ENCODE measurements around the gene BCAT1. TPM values are rescaled to one million over a fixed set of nuclear protein-coding genes. Genes with fewer than 3 reads are reported as not detected.

BCAT1 gene
- total RNA-seq, 1 experiment from 2014 or later: 0.74 TPM

GRCh38 chr12:24838531-24838950 is 110.4 kb downstream of the BCAT1 start:
- intact Hi-C loops (cut with micrococcal nuclease): no loop called here
- no peaks in the 10 kb centered on the region for H3K36me3 ChIP-seq (ENCODE audit: control insufficient read depth in 1 of 2, insufficient read depth in 2 of 2, low read length in 2 of 2)
- H3K79me2 ChIP-seq (ENCODE audit: insufficient read depth, low read length): no peaks in the 10 kb centered on the region
- H3K27ac ChIP-seq (ENCODE audit: low read depth, low read length): no peak overlapping the region
- ChIA-PET RAD21 (ENCODE audit: low non-redundant PET in 1 of 2, low total read pairs in 2 of 2, uncharacterized antibody in 2 of 2, unreplicated experiment in 2 of 2) (no interaction called here), POLR2A (no interaction called here), CTCF (no interaction called here)
- no peaks in the 10 kb centered on the region for H3K27me3 ChIP-seq (ENCODE audit: insufficient read depth, low read length)
- no peaks in the 10 kb centered on the region for H3K4me1 ChIP-seq (ENCODE audit: control insufficient read depth in 1 of 2, insufficient read depth in 2 of 2, low read length in 2 of 2)
- DNase-seq (ENCODE audit: low read depth, low spot score): no peak
- no peaks in the 10 kb centered on the region for H3K9me3 ChIP-seq (ENCODE audit: control insufficient read depth in 1 of 2, insufficient read depth in 1 of 2, low read depth in 1 of 2, low read length in 2 of 2)
- H3K4me2 ChIP-seq (ENCODE audit: low read length): no peak overlapping the region
- ATAC-seq: no peak
- no peaks in the 10 kb centered on the region for H4K20me1 ChIP-seq (ENCODE audit: insufficient read depth)
- BruUV-seq (replicated peaks): no TSS peak
- no peak overlapping the region for H3K9ac ChIP-seq (ENCODE audit: low read length)
- no peaks in the 10 kb centered on the region for H3K9me2 ChIP-seq (ENCODE audit: insufficient read depth)
- H3K4me3 ChIP-seq (replicated peaks in 1 of 2; ENCODE audit: low read depth in 1 of 2, low read length in 2 of 2): no peak overlapping the region
- no peak overlapping the region for H2AFZ ChIP-seq (ENCODE audit: low read depth, low read length, poor library complexity, severe bottlenecking)
- TF ChIP-seq ZNF274 (IDR thresholded peaks at IDR 0.05; ENCODE audit: low read depth, low read length) (no peak), RAD21 (IDR thresholded peaks at IDR 0.05; ENCODE audit: low read depth) (no peak), EZH2phosphoT487 (IDR thresholded peaks at IDR 0.05; ENCODE audit: borderline replicate concordance) (no peak), ZBTB33 (IDR thresholded peaks at IDR 0.05; ENCODE audit: extremely low read depth, insufficient replicate concordance, low read length) (no peak), YY1 (IDR thresholded peaks at IDR 0.05; ENCODE audit: extremely low read depth, insufficient replicate concordance, low read depth, low read length) (no peak), ZFX (IDR thresholded peaks at IDR 0.05) (no peak), POLR2A (IDR thresholded peaks at IDR 0.05; ENCODE audit: borderline replicate concordance, extremely low read depth, insufficient read depth, insufficient read length) (no peak), JUND (IDR thresholded peaks at IDR 0.05) (no peak), TCF7L2 (IDR thresholded peaks at IDR 0.05; ENCODE audit: borderline replicate concordance, extremely low read depth, insufficient read depth, insufficient read length) (no peak), CBX3 (IDR thresholded peaks at IDR 0.05; ENCODE audit: low read depth) (no peak), CEBPB (IDR thresholded peaks at IDR 0.05; ENCODE audit: low read depth) (no peak), POLR2AphosphoS5 (IDR thresholded peaks at IDR 0.05; ENCODE audit: low read depth, low read length) (no peak), REST (IDR thresholded peaks at IDR 0.05; ENCODE audit: low read depth) (no peak), EGR1 (IDR thresholded peaks at IDR 0.05; ENCODE audit: low read depth) (no peak), SRF (IDR thresholded peaks at IDR 0.05; ENCODE audit: low read depth) (no peak), EZH2 (IDR thresholded peaks at IDR 0.05) (no peak), FOSL1 (IDR thresholded peaks at IDR 0.05; ENCODE audit: low read depth) (no peak)

Measured in HCT116 (cell line).